ENCODE results near the gene TMEM198. TPM values are rescaled to one million over a fixed set of nuclear protein-coding genes. Genes with fewer than 3 reads are reported as not detected.
A peak's percentile ranks its signal among the peaks of the same experiment; 100 is the strongest.

TMEM198 gene
- polyA plus RNA-seq, 1 donor from 2014 or later, result 44.0 TPM

- TF ChIP-seq EP300 (conservative IDR thresholded peaks at IDR 0.05; ENCODE audit: poor library complexity, severe bottlenecking) (no peak), SMC3 (conservative IDR thresholded peaks at IDR 0.05; ENCODE audit: poor library complexity) (peak; percentile 26), CTCF (IDR thresholded peaks at IDR 0.05; ENCODE audit: poor library complexity, severe bottlenecking) (peak; percentile 69), RAD21 (conservative IDR thresholded peaks at IDR 0.05) (peak; percentile 32), POLR2AphosphoS5 (IDR thresholded peaks at IDR 0.05) (no peak)
- Histone ChIP-seq H3K4me3 (ENCODE audit: low read length) (no peak overlapping the region), H2AFZ (ENCODE audit: low read depth, low read length) (no peak overlapping the region), H3K9me2 (ENCODE audit: insufficient read depth, low read length) (no peaks in the 10 kb centered on the region), H3K9ac (ENCODE audit: low read length) (peak overlapping the region; percentile 9), H3K36me3 (ENCODE audit: insufficient read depth, low read length) (no peaks in the 10 kb centered on the region), H3K9me3 (ENCODE audit: low read length) (no peaks in the 10 kb centered on the region), H3K4me2 (ENCODE audit: low read length) (no peak overlapping the region), H3K27ac (ENCODE audit: low read length) (no peak overlapping the region), H3F3A (ENCODE audit: insufficient read depth, low read length, poor library complexity, severe bottlenecking) (no peaks in the 10 kb centered on the region), H4K20me1 (ENCODE audit: insufficient read depth) (no peaks in the 10 kb centered on the region), H3K27me3 (ENCODE audit: insufficient read depth, low read depth, low read length) (no peaks in the 10 kb centered on the region), H3K79me2 (replicated peaks; ENCODE audit: insufficient read depth, low read length) (no peaks in the 10 kb centered on the region)
Observed at GRCh38 chr2:219509780-219510511, 33.9 kb upstream of the TMEM198 start.

- Histone ChIP-seq H3K79me2 (replicated peaks; ENCODE audit: insufficient read depth, low read length) (no peaks in the 10 kb centered on the region), H3K9me2 (ENCODE audit: insufficient read depth, low read length) (no peaks in the 10 kb centered on the region), H3K4me3 (ENCODE audit: low read length) (no peak overlapping the region), H3K36me3 (ENCODE audit: insufficient read depth, low read length) (no peaks in the 10 kb centered on the region), H3K9me3 (ENCODE audit: low read length) (no peaks in the 10 kb centered on the region), H3K9ac (ENCODE audit: low read length) (peak overlapping the region; percentile 9), H3K27me3 (ENCODE audit: insufficient read depth, low read depth, low read length) (no peaks in the 10 kb centered on the region), H4K20me1 (ENCODE audit: insufficient read depth) (no peaks in the 10 kb centered on the region), H3K4me2 (ENCODE audit: low read length) (no peak overlapping the region), H2AFZ (ENCODE audit: low read depth, low read length) (no peak overlapping the region), H3F3A (ENCODE audit: insufficient read depth, low read length, poor library complexity, severe bottlenecking) (no peaks in the 10 kb centered on the region), H3K27ac (ENCODE audit: low read length) (no peak overlapping the region)
- TF ChIP-seq CTCF (IDR thresholded peaks at IDR 0.05; ENCODE audit: poor library complexity, severe bottlenecking), result no peak
- no peak for TF ChIP-seq EZH2 (IDR thresholded peaks at IDR 0.05; ENCODE audit: borderline replicate concordance, insufficient read depth, low read length, poor library complexity, severe bottlenecking)
- no peak for TF ChIP-seq SMC3 (conservative IDR thresholded peaks at IDR 0.05; ENCODE audit: poor library complexity)
- no peak for TF ChIP-seq TAF1 (IDR thresholded peaks at IDR 0.05; ENCODE audit: low read depth)
- no peak for TF ChIP-seq MXI1 (conservative IDR thresholded peaks at IDR 0.05; ENCODE audit: poor library complexity, severe bottlenecking)
- TF ChIP-seq RAD21 (conservative IDR thresholded peaks at IDR 0.05), result no peak
- no peak for TF ChIP-seq POLR2AphosphoS5 (IDR thresholded peaks at IDR 0.05)
- TF ChIP-seq EP300 (conservative IDR thresholded peaks at IDR 0.05; ENCODE audit: poor library complexity, severe bottlenecking), result no peak
- TF ChIP-seq REST (IDR thresholded peaks at IDR 0.05; ENCODE audit: borderline replicate concordance), result no peak
Observed at GRCh38 chr2:219510512-219511135, 33.2 kb upstream of the TMEM198 start.
